OCI-LY7 (cell line): Measurements from ENCODE around the gene LINC01488.

Experiments used
- CTCF ChIP-seq: fragments of 200-600 bp; sonication (generic); conservative IDR thresholded peaks from 2 replicates; pipeline ENCODE4 v1.5.1; 2014; ENCODE audit warnings: mild to moderate bottlenecking, antibody characterized with exemption, low read length, moderate library complexity, mixed read lengths
- EZH2phosphoT487 ChIP-seq: fragments of 200-600 bp; sonication (generic); IDR thresholded peaks from 2 replicates; pipeline ENCODE4 v1.6.1; 2018; ENCODE audit warnings: low read depth, borderline replicate concordance, mild to moderate bottlenecking, mixed run types, antibody characterized with exemption, low read length, moderate library complexity, mixed read lengths

GRCh38 chr11:69442012-69442806 lies 39.3 kb upstream of the LINC01488 start:
- TF ChIP-seq CTCF (no peak), EZH2phosphoT487 (no peak)
